ENCODE data around the gene ADGRG1. TPM values are rescaled to one million over a fixed set of nuclear protein-coding genes. Genes with fewer than 3 reads are reported as not detected.

ADGRG1 gene
- total RNA-seq, 1 donor from 2014 or later, result 13.9 TPM

DNA sequence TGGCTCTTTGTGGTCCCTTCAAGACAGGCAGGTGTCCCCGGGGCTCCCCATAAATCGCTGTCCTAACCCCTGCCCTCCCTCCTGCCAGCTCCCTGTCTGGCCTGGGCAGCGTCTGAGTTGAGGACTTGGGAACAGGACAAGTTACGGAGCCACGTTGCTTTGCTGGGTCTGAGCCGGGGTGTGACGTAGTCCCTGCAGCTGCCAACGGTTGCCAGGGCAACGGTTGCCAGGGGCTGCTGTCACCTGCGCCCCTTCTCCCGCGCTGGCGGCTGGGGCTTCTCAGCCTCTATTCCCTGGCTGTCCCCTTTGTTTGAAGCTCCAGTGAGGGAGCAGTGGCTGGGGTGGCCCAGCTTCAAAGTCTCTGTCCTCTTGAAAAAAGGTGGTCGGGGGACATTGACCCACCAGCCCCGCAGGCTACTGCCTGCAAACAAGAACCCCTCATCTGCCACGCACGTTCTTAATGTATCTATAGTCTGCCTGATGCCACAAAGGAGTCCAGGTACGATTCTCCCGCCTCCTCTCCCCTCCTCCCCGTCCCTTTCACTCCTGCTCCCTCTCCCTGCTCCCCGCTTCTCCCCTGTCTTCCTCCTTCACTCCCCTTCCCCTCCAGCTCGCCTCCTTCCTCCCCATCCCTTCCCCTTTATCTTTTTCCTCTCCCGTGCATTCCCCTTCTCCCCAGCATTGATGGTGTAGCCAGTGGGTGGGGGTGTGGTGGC lies 10.9 kb downstream of the ADGRG1 start:
- FAIRE-seq (no peak), DNase-seq (ENCODE audit: low read depth) (no peak)
- H3K27me3 ChIP-seq (ENCODE audit: insufficient read depth, low read length), result peaks cover 4% of the 10 kb centered on the region
- Mint-ChIP-seq H3K4me1 (ENCODE audit: low read depth, unreplicated experiment) (peaks cover 27% of the 10 kb centered on the region), H3K9me3 (ENCODE audit: unreplicated experiment) (no peaks in the 10 kb centered on the region), H3K27me3 (ENCODE audit: low read depth, unreplicated experiment) (peaks cover 39% of the 10 kb centered on the region), H3K27ac (ENCODE audit: unreplicated experiment) (no peak overlapping the region), H3K36me3 (ENCODE audit: low read depth, unreplicated experiment) (no peaks in the 10 kb centered on the region), H3K4me3 (ENCODE audit: unreplicated experiment) (no peak overlapping the region)
- no peaks in the 10 kb centered on the region for H3K9me3 ChIP-seq (ENCODE audit: insufficient read depth, low read depth, low read length)
- TF ChIP-seq, protein P1, sequence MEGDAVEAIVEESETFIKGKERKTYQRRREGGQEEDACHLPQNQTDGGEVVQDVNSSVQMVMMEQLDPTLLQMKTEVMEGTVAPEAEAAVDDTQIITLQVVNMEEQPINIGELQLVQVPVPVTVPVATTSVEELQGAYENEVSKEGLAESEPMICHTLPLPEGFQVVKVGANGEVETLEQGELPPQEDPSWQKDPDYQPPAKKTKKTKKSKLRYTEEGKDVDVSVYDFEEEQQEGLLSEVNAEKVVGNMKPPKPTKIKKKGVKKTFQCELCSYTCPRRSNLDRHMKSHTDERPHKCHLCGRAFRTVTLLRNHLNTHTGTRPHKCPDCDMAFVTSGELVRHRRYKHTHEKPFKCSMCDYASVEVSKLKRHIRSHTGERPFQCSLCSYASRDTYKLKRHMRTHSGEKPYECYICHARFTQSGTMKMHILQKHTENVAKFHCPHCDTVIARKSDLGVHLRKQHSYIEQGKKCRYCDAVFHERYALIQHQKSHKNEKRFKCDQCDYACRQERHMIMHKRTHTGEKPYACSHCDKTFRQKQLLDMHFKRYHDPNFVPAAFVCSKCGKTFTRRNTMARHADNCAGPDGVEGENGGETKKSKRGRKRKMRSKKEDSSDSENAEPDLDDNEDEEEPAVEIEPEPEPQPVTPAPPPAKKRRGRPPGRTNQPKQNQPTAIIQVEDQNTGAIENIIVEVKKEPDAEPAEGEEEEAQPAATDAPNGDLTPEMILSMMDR (IDR thresholded peaks at IDR 0.05; ENCODE audit: insufficient read depth, low read depth, low read length), result no peak
- TF ChIP-seq EZH2 (IDR thresholded peaks at IDR 0.05; ENCODE audit: insufficient read depth, low read length), result no peak
- no peaks in the 10 kb centered on the region for H3K79me2 ChIP-seq (ENCODE audit: insufficient read depth, low read length)
- no peak overlapping the region for H3K9ac ChIP-seq (ENCODE audit: low read length)
- H2AFZ ChIP-seq (ENCODE audit: low read depth, low read length), result no peak overlapping the region
- no peak overlapping the region for H3K4me3 ChIP-seq (ENCODE audit: insufficient read depth, low read depth, low read length)
- peaks cover 14% of the 10 kb centered on the region for H3K4me1 ChIP-seq (ENCODE audit: insufficient read depth, low read length)
- H3K36me3 ChIP-seq (ENCODE audit: insufficient read depth, low read length), result no peaks in the 10 kb centered on the region
- H3K4me2 ChIP-seq (ENCODE audit: low read length), result peak overlapping the region; percentile 20
- H3K27ac ChIP-seq (ENCODE audit: low read depth, low read length), result no peak overlapping the region
- H4K20me1 ChIP-seq (ENCODE audit: insufficient read depth, low read length), result no peaks in the 10 kb centered on the region

DNA sequence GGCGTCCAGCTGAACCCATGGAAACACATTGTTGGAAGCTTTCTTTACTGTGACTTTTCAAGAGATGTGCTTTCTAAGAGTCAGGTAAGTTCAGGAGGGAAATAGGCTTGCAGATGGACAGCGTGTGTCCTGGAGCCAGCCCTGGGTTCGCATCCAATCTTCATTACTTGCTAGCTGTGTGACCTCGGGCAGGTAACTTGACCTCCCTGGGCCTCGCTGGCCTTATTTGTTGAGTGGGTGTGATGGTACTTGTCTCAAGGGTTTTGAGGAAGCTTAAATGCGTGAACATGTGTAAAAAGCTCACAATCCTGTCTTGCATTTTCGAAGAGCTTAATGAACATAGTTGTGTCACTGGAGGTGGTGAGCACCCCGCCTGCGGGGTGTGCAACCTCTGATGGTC lies 11.8 kb downstream of the ADGRG1 start:
- H3K27me3 Mint-ChIP-seq (ENCODE audit: low read depth, unreplicated experiment), result peaks cover 34% of the 10 kb centered on the region

More for the DNA sequence above, 11.8 kb downstream of the ADGRG1 start:
- TF ChIP-seq, protein P1 (IDR thresholded peaks at IDR 0.05; ENCODE audit: insufficient read depth, low read depth, low read length), result no peak
- no peak for TF ChIP-seq EZH2 (IDR thresholded peaks at IDR 0.05; ENCODE audit: insufficient read depth, low read length)
- Histone ChIP-seq H3K36me3 (ENCODE audit: insufficient read depth, low read length) (no peaks in the 10 kb centered on the region), H3K9ac (ENCODE audit: low read length) (no peak overlapping the region), H3K27me3 (ENCODE audit: insufficient read depth, low read length) (peaks cover 4% of the 10 kb centered on the region), H2AFZ (ENCODE audit: low read depth, low read length) (no peak overlapping the region), H3K27ac (ENCODE audit: low read depth, low read length) (no peak overlapping the region), H3K4me1 (ENCODE audit: insufficient read depth, low read length) (peaks cover 11% of the 10 kb centered on the region), H4K20me1 (ENCODE audit: insufficient read depth, low read length) (no peaks in the 10 kb centered on the region), H3K4me3 (ENCODE audit: insufficient read depth, low read depth, low read length) (no peak overlapping the region), H3K9me3 (ENCODE audit: insufficient read depth, low read depth, low read length) (no peaks in the 10 kb centered on the region), H3K4me2 (ENCODE audit: low read length) (no peak overlapping the region), H3K79me2 (ENCODE audit: insufficient read depth, low read length) (no peaks in the 10 kb centered on the region)
- FAIRE-seq (no peak), DNase-seq (ENCODE audit: low read depth) (no peak)
- Mint-ChIP-seq H3K36me3 (ENCODE audit: low read depth, unreplicated experiment) (no peaks in the 10 kb centered on the region), H3K4me3 (ENCODE audit: unreplicated experiment) (no peak overlapping the region), H3K27ac (ENCODE audit: unreplicated experiment) (no peak overlapping the region), H3K4me1 (ENCODE audit: low read depth, unreplicated experiment) (peaks cover 27% of the 10 kb centered on the region), H3K9me3 (ENCODE audit: unreplicated experiment) (no peaks in the 10 kb centered on the region)
